Naive thymus-derived CD4-positive, alpha-beta T cell (primary cell): ENCODE data around the gene ZNF428. TPM values are rescaled to one million over a fixed set of nuclear protein-coding genes. Genes with fewer than 3 reads are reported as not detected.

Experiments used
- ATAC-seq: fragments of 150-1000 bp; cut with Tn5 transposase; 2 replicates; pipeline ENCODE4 v1.10.0; 2021; ENCODE audit warnings: mild to moderate bottlenecking, moderate library complexity
- CTCF ChIA-PET: fragments of 350-600 bp; sonication (Branson Sonifier 250); formaldehyde crosslinking; loops from one replicate; lab custom pipeline; 2021; ENCODE audit warnings: antibody characterized with exemption; lab: Charles Lee
- POLR2A ChIA-PET: fragments of 350-600 bp; sonication (Branson Sonifier 250); formaldehyde crosslinking; loops from one replicate; lab custom pipeline; 2021; ENCODE audit warnings: antibody characterized with exemption, inconsistent platforms; lab: Charles Lee
- DNase-seq, 9 donors: peaks; one replicate each; pipeline versions ENCODE4 v3.0.0 to v3.0.0-alpha.2; 2020 to 2022; ENCODE audit warnings: mixed read lengths in 1 of 9
- H3K27ac ChIP-seq: one replicate; pipeline ENCODE4 v1.7.0; 2013; ENCODE audit warnings: mild to moderate bottlenecking, low read depth, low read length, moderate library complexity
- H3K27me3 ChIP-seq, 2 donors: one replicate each; pipeline ENCODE4 v1.7.0; 2013; ENCODE audit warnings: low read length in 2 of 2, mild to moderate bottlenecking in 2 of 2, moderate library complexity in 2 of 2; ENCODE audit not compliant: control insufficient read depth in 2 of 2, insufficient read depth in 2 of 2
- H3K36me3 ChIP-seq, 3 experiments: 1 replicate in 2 of 3; 2 replicates in 1 of 3; pipeline ENCODE4 v1.7.0; 2013; ENCODE audit warnings: low read length in 3 of 3, mild to moderate bottlenecking in 3 of 3, moderate library complexity in 1 of 3; ENCODE audit not compliant: insufficient read depth in 3 of 3, control insufficient read depth in 2 of 3
- H3K4me1 ChIP-seq, 2 donors: one replicate each; pipeline ENCODE4 v1.7.0; 2013; ENCODE audit warnings: low read length in 2 of 2, mild to moderate bottlenecking in 2 of 2, moderate library complexity in 1 of 2; ENCODE audit not compliant: control insufficient read depth in 2 of 2, insufficient read depth in 2 of 2
- H3K4me3 ChIP-seq: 2 replicates; pipeline ENCODE4 v1.7.0; 2013; ENCODE audit warnings: mild to moderate bottlenecking, low read length
- H3K9me3 ChIP-seq, 3 experiments: 1 replicate in 2 of 3; 2 replicates in 1 of 3; pipeline ENCODE4 v1.7.0; 2013; ENCODE audit warnings: low read length in 3 of 3; ENCODE audit not compliant: control insufficient read depth in 2 of 3
- H3K27ac Mint-ChIP-seq, 9 donors: one replicate each; pipeline ENCODE4 v1.8.0; 2020 to 2022; ENCODE audit warnings: mixed read lengths in 9 of 9, mild to moderate bottlenecking in 8 of 9, moderate library complexity in 5 of 9, inconsistent platforms in 2 of 9
- H3K27me3 Mint-ChIP-seq, 5 donors: one replicate each; pipeline ENCODE4 v1.8.0; 2021 to 2022; ENCODE audit warnings: mixed read lengths in 5 of 5, mild to moderate bottlenecking in 1 of 5
- H3K36me3 Mint-ChIP-seq, 5 donors: one replicate each; pipeline ENCODE4 v1.8.0; 2020 to 2022; ENCODE audit warnings: mixed read lengths in 5 of 5, mild to moderate bottlenecking in 3 of 5, inconsistent platforms in 1 of 5
- H3K4me1 Mint-ChIP-seq, 7 donors: one replicate each; pipeline ENCODE4 v1.8.0; 2020 to 2022; ENCODE audit warnings: mixed read lengths in 7 of 7, mild to moderate bottlenecking in 3 of 7, inconsistent platforms in 1 of 7
- H3K4me3 Mint-ChIP-seq, 10 donors: one replicate each; pipeline ENCODE4 v1.8.0; 2020 to 2022; ENCODE audit warnings: mild to moderate bottlenecking in 10 of 10, mixed read lengths in 10 of 10, moderate library complexity in 6 of 10, inconsistent platforms in 2 of 10
- H3K9me3 Mint-ChIP-seq, 11 donors: one replicate each; pipeline ENCODE4 v1.8.0; 2020 to 2022; ENCODE audit warnings: mixed read lengths in 11 of 11, mild to moderate bottlenecking in 4 of 11, inconsistent platforms in 1 of 11, moderate library complexity in 1 of 11
- intact Hi-C, 2 donors: fragments of 100-400 bp; cut with micrococcal nuclease; formaldehyde crosslinking; loops; one replicate each; pipeline ENCODE4 v1.15.1; 2023
- polyA plus RNA-seq, 2 donors: library from polyadenylated mRNA; unstranded; fragments of 300-500 nt; fragmentation: Illumina TruSeq; gene quantifications; one replicate each; pipeline ENCODE4 v1.2.3, GENCODE V29; 2021
- total RNA-seq, 6 experiments: library from RNA in 5 of 6; stranded (reverse) in 5 of 6; gene quantifications; 1 replicate in 5 of 6; 2 replicates in 1 of 6; pipeline ENCODE4 v1.2.3 and lab custom pipeline; 2021 to 2026

The ZNF428 gene
- total and polyA plus RNA-seq, 7 experiments from 2014 or later = 13.1 to 29.1 (median 25.5) TPM

DNA sequence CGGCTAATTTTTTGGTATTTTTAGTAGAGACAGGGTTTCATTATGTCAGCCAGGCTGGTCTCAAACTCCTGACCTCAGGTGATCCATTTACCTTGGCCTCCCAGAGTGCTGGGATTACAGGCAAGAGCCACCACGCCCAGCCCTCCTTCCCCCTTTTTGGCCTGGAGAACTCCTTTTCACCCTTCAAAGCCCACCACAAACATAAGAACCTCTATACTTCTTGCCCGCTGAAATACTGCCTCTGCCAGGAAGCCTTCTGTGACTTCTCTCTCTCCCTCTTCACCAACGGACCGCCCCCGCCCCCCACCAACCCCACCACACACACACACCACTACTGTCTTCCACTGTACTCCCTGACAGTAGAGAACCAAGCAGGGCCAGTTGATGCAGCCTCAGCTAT is 2.5 kb downstream of the ZNF428 start:
- DNase-seq (no peak), ATAC-seq (no peak)
- Histone ChIP-seq H3K27me3 (no peaks in the 10 kb centered on the region), H3K4me1 (peaks cover 9 to 12% of the 10 kb centered on the region in 2 donors), H3K36me3 (peaks cover 0 to 31% (median 4%) of the 10 kb centered on the region in 3 experiments), H3K27ac (no peak overlapping the region), H3K4me3 (no peak overlapping the region), H3K9me3 (no peaks in the 10 kb centered on the region)
- no peaks in the 10 kb centered on the region for H3K27me3 Mint-ChIP-seq
- peak overlapping the region in 2 of 10 donors; percentile 11 to 40 for H3K4me3 Mint-ChIP-seq
- H3K36me3 Mint-ChIP-seq = peaks cover 3 to 19% (median 5%) of the 10 kb centered on the region in 5 donors
- H3K9me3 Mint-ChIP-seq = no peaks in the 10 kb centered on the region
- ChIA-PET CTCF (no interaction called here), POLR2A (interaction anchor here (0.6 kb wide), 3 partner anchors 19 to 175 kb away, joined by 3 read pairs; no protein-coding TSS in a partner anchor)
- peak overlapping the region in 5 of 9 donors; percentile 32 to 62 (median 46) for H3K27ac Mint-ChIP-seq
- H3K4me1 Mint-ChIP-seq = peaks cover 19 to 67% (median 47%) of the 10 kb centered on the region in 7 donors
- intact Hi-C loops = loop anchor here in 1 of 2 donors (5.0 kb wide), 1 partner anchor 35 kb away; no protein-coding TSS in a partner anchor

DNA sequence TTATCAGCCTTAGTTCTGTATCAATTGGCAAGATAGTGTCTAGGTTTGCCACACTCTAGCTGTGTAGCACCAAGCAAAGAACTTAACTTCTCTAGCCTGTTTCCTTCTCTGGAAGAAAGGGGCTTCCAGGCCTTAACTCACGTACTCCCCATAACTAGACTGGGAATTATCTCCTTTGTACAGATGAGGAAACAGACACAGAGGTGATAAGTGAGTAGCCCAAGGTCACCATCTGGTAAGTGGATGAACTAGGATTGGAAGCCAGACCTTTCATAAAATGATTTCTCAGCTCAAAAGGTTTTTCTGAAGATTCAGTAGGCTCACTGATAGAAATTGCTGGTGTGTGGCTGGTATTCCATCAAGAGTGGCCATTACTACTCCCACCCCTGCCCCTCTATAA is 3.1 kb downstream of the ZNF428 start:
- Mint-ChIP-seq H3K4me3 (no peak overlapping the region), H3K27me3 (no peaks in the 10 kb centered on the region), H3K9me3 (no peaks in the 10 kb centered on the region), H3K27ac (peak overlapping the region in 4 of 9 donors; percentile 41 to 73 (median 50)), H3K36me3 (peaks cover 4 to 21% (median 6%) of the 10 kb centered on the region in 5 donors), H3K4me1 (peaks cover 17 to 64% (median 45%) of the 10 kb centered on the region in 7 donors)
- ChIA-PET CTCF (interaction anchor here (0.8 kb wide), 1 partner anchor 61 kb away, joined by 3 read pairs; no protein-coding TSS in a partner anchor), POLR2A (interaction anchor here (1.1 to 1.6 kb wide), 2 partner anchors 16 to 19 kb away, joined by 3 to 4 read pairs; no protein-coding TSS in a partner anchor)
- no peak overlapping the region for H3K27ac ChIP-seq
- H3K4me3 ChIP-seq = no peak overlapping the region
- intact Hi-C loops = loop anchor here in 1 of 2 donors (5.0 kb wide), 1 partner anchor 36 kb away; no protein-coding TSS in a partner anchor
- no peak for DNase-seq
- no peak for ATAC-seq
- no peaks in the 10 kb centered on the region for H3K27me3 ChIP-seq
- H3K36me3 ChIP-seq = peaks cover 0 to 37% (median 10%) of the 10 kb centered on the region in 3 experiments
- no peaks in the 10 kb centered on the region for H3K9me3 ChIP-seq
- H3K4me1 ChIP-seq = peaks cover 9 to 12% of the 10 kb centered on the region in 2 donors

DNA sequence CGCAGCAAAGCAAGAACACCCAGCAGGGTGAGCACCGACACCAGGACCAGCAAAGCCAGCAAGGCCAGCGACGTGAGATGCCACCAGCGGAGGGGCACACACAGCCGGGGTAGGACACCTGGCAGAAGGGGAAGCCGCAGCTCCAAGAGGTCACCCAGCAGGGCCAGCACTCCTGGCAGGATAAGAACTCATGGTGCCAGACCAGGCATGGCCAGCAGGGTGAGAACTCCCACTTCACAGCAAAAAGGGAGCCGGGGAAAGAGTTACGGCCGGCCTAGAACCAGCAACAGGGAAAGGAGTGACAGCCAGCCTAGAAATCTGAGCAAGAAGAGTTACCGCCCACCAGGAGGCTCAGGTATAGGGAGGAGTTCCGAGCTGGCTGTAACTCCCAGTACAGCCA is 7.1 kb downstream of the ZNF428 start:
- intact Hi-C loops = no loop called here
- ATAC-seq = no peak
- Histone ChIP-seq H3K4me3 (no peak overlapping the region), H3K27me3 (no peaks in the 10 kb centered on the region), H3K27ac (no peak overlapping the region), H3K4me1 (no peaks in the 10 kb centered on the region), H3K9me3 (no peaks in the 10 kb centered on the region), H3K36me3 (peaks cover 0 to 46% (median 10%) of the 10 kb centered on the region in 3 experiments)
- Mint-ChIP-seq H3K4me3 (no peak overlapping the region), H3K27ac (peak overlapping the region in 5 of 9 donors; percentile 32 to 77 (median 72)), H3K9me3 (no peaks in the 10 kb centered on the region), H3K27me3 (no peaks in the 10 kb centered on the region), H3K4me1 (peaks cover 4 to 53% (median 29%) of the 10 kb centered on the region in 7 donors), H3K36me3 (peaks cover 4 to 34% (median 10%) of the 10 kb centered on the region in 5 donors)
- ChIA-PET POLR2A (no interaction called here), CTCF (no interaction called here)
- DNase-seq = no peak

DNA sequence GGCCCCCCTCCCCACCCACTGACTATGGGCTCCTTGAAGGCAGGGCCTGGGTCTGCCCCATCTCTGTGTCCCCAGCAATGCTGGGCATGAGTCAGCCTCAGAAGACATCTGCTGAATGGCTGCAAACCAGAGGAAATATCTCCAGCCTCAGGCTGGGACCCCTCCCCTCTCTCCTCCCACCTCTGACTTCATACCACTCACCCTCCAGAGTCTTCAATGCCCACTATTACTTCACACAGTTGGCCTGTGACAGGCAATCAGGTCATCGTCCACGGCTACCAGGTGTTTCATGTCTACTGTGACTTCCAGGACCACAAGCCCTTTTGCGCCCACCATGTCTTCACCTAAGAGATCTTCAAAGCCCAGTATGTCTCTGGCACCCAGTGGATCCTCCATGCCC is 7.6 kb downstream of the ZNF428 start, which contains the start of gene SRRM5:
Gene SRRM5, plus strand, starts transcription at position 301 of the 400 bp plus-strand sequence. Its CDS starts 34 bp downstream, at position 335.
- POLR2A ChIA-PET = no interaction called here
- intact Hi-C loops = no loop called here
- peak within 1 kb of the TSS in 8 of 9 donors; percentile 20 to 83 (median 73) for H3K27ac Mint-ChIP-seq

GRCh38 chr19:43610493-43610892 is 8.9 kb downstream of the ZNF428 start:
- Mint-ChIP-seq H3K4me3 (no peak overlapping the region), H3K27ac (peak overlapping the region in 6 of 9 donors; percentile 5 to 76 (median 50)), H3K4me1 (peaks cover 4 to 38% (median 24%) of the 10 kb centered on the region in 7 donors), H3K9me3 (no peaks in the 10 kb centered on the region), H3K36me3 (peaks cover 4 to 40% (median 10%) of the 10 kb centered on the region in 5 donors), H3K27me3 (no peaks in the 10 kb centered on the region)
- no peaks in the 10 kb centered on the region for H3K27me3 ChIP-seq
- DNase-seq (no peak), ATAC-seq (no peak)
- H3K9me3 ChIP-seq = no peaks in the 10 kb centered on the region
- H3K36me3 ChIP-seq = peaks cover 0 to 57% (median 14%) of the 10 kb centered on the region in 3 experiments
- POLR2A ChIA-PET = interaction anchor here (0.6 kb wide), 1 partner anchor 10 kb away, joined by 3 read pairs; no protein-coding TSS in a partner anchor
- intact Hi-C loops = no loop called here
- CTCF ChIA-PET = no interaction called here
- no peaks in the 10 kb centered on the region for H3K4me1 ChIP-seq
- H3K27ac ChIP-seq = no peak overlapping the region
- no peak overlapping the region for H3K4me3 ChIP-seq

More for the DNA sequence above, 7.6 kb downstream of the ZNF428 start, which contains the start of gene SRRM5:
- H3K36me3 ChIP-seq = peaks cover 0 to 51% (median 14%) of the 10 kb centered on the region in 3 experiments
- CTCF ChIA-PET = interaction anchor here (0.6 kb wide), 1 partner anchor 53 kb away, joined by 3 read pairs; no protein-coding TSS in a partner anchor
- no peaks in the 10 kb centered on the region for H3K4me1 ChIP-seq
- no peak for ATAC-seq
- no peaks in the 10 kb centered on the region for H3K27me3 ChIP-seq
- Mint-ChIP-seq H3K4me3 (no peak within 1 kb of the TSS), H3K36me3 (peaks cover 4 to 40% (median 10%) of the 10 kb centered on the region in 5 donors), H3K9me3 (no peaks in the 10 kb centered on the region), H3K4me1 (peaks cover 4 to 47% (median 29%) of the 10 kb centered on the region in 7 donors), H3K27me3 (no peaks in the 10 kb centered on the region)
- no peak within 1 kb of the TSS for H3K27ac ChIP-seq
- H3K9me3 ChIP-seq = no peaks in the 10 kb centered on the region
- no peak for DNase-seq
- H3K4me3 ChIP-seq = no peak within 1 kb of the TSS

GRCh38 chr19:43609872-43610271 is 9.6 kb downstream of the ZNF428 start:
- Histone ChIP-seq H3K4me3 (no peak overlapping the region), H3K36me3 (peaks cover 0 to 57% (median 14%) of the 10 kb centered on the region in 3 experiments), H3K9me3 (no peaks in the 10 kb centered on the region), H3K4me1 (no peaks in the 10 kb centered on the region), H3K27me3 (no peaks in the 10 kb centered on the region), H3K27ac (no peak overlapping the region)
- Mint-ChIP-seq H3K27me3 (no peaks in the 10 kb centered on the region), H3K9me3 (no peaks in the 10 kb centered on the region), H3K4me1 (peaks cover 4 to 35% (median 24%) of the 10 kb centered on the region in 7 donors), H3K4me3 (no peak overlapping the region), H3K36me3 (peaks cover 4 to 40% (median 10%) of the 10 kb centered on the region in 5 donors), H3K27ac (peak overlapping the region in 2 of 9 donors; percentile 75 to 76)
- DNase-seq = no peak
- ChIA-PET POLR2A (interaction anchor here (0.6 to 1.0 kb wide), 2 partner anchors 10 kb away, joined by 4 to 5 read pairs; partner anchors contain the start of gene ZNF428), CTCF (interaction anchor here (0.7 kb wide), 1 partner anchor 15 kb away, joined by 3 read pairs; no protein-coding TSS in a partner anchor)
- ATAC-seq = no peak
- intact Hi-C loops = no loop called here
